Measurements from ENCODE around the gene CD163. TPM values are rescaled to one million over a fixed set of nuclear protein-coding genes. Genes with fewer than 3 reads are reported as not detected.

Gene CD163
- total RNA-seq, 1 experiment from 2014 or later = 0.64 TPM

GRCh38 chr12:7498809-7499208 lies 4.8 kb downstream of the CD163 start:
- ChIA-PET POLR2A (no interaction called here), CTCF (no interaction called here)
- Histone ChIP-seq H3K9me3 (ENCODE audit: control insufficient read depth, insufficient read depth, low read depth, low read length) (no peaks in the 10 kb centered on the region), H3K4me3 (ENCODE audit: low read depth in 2 of 2, low read length in 2 of 2) (no peak overlapping the region), H3K4me1 (ENCODE audit: control insufficient read depth, insufficient read depth, low read length) (no peaks in the 10 kb centered on the region), H3K36me3 (ENCODE audit: control insufficient read depth, insufficient read depth, low read length) (no peaks in the 10 kb centered on the region), H3K27ac (ENCODE audit: low read length) (no peak overlapping the region), H3K27me3 (ENCODE audit: control insufficient read depth, insufficient read depth, low read length) (no peaks in the 10 kb centered on the region)
- BruUV-seq (replicated peaks) = no TSS peak
- intact Hi-C loops (cut with micrococcal nuclease; ENCODE audit: unreplicated experiment) (no loop called here), in situ Hi-C loops (cut with HindIII; ENCODE audit: low pct_unique_long_range_greater_than_20kb, low sequenced_read_pairs) (no loop called here)
- TF ChIP-seq, protein P1, sequence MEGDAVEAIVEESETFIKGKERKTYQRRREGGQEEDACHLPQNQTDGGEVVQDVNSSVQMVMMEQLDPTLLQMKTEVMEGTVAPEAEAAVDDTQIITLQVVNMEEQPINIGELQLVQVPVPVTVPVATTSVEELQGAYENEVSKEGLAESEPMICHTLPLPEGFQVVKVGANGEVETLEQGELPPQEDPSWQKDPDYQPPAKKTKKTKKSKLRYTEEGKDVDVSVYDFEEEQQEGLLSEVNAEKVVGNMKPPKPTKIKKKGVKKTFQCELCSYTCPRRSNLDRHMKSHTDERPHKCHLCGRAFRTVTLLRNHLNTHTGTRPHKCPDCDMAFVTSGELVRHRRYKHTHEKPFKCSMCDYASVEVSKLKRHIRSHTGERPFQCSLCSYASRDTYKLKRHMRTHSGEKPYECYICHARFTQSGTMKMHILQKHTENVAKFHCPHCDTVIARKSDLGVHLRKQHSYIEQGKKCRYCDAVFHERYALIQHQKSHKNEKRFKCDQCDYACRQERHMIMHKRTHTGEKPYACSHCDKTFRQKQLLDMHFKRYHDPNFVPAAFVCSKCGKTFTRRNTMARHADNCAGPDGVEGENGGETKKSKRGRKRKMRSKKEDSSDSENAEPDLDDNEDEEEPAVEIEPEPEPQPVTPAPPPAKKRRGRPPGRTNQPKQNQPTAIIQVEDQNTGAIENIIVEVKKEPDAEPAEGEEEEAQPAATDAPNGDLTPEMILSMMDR (IDR thresholded peaks at IDR 0.05) = no peak
- TF ChIP-seq REST (IDR thresholded peaks at IDR 0.05; ENCODE audit: insufficient read depth in 1 of 2, low read depth in 2 of 2, low read length in 1 of 2) = no peak
- ATAC-seq (no peak), DNase-seq (ENCODE audit: low read depth, low spot score) (no peak)

DNA sequence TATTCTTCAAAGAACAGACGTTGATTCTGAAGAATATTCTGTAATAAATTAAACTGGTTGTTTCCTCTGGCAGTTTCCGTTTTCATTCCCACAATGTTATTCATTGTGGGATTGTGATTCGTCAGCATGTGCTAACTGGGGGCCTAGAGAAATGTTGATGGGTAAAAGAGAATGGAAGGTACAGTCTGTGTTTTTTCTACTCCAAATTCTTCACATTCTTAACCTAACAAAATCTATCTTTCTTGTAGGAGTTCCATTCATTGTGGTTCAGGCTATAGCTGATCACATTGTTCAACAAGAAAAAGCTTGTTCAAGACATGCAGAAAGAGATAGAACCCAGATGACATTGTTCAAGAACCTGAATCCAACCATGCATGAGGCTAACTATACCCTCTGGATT lies 5.9 kb downstream of the CD163 start:
- Histone ChIP-seq H3K4me1 (ENCODE audit: control insufficient read depth, insufficient read depth, low read length) (no peaks in the 10 kb centered on the region), H3K27me3 (ENCODE audit: control insufficient read depth, insufficient read depth, low read length) (no peaks in the 10 kb centered on the region), H3K9me3 (ENCODE audit: control insufficient read depth, insufficient read depth, low read depth, low read length) (no peaks in the 10 kb centered on the region), H3K36me3 (ENCODE audit: control insufficient read depth, insufficient read depth, low read length) (no peaks in the 10 kb centered on the region), H3K27ac (ENCODE audit: low read length) (no peak overlapping the region), H3K4me3 (ENCODE audit: low read depth in 2 of 2, low read length in 2 of 2) (no peak overlapping the region)
- DNase-seq (ENCODE audit: low read depth, low spot score) (no peak), ATAC-seq (no peak)
- intact Hi-C loops (cut with micrococcal nuclease; ENCODE audit: unreplicated experiment) = no loop called here
- in situ Hi-C loops (cut with HindIII; ENCODE audit: low pct_unique_long_range_greater_than_20kb, low sequenced_read_pairs) = no loop called here
- no TSS peak for BruUV-seq (replicated peaks)
- ChIA-PET POLR2A (no interaction called here), CTCF (no interaction called here)
- TF ChIP-seq REST (IDR thresholded peaks at IDR 0.05; ENCODE audit: insufficient read depth in 1 of 2, low read depth in 2 of 2, low read length in 1 of 2) (no peak), SIN3A (IDR thresholded peaks at IDR 0.05; ENCODE audit: borderline replicate concordance, insufficient read depth, low read depth, low read length) (no peak), TCF7L2 (IDR thresholded peaks at IDR 0.05; ENCODE audit: low read depth, low read length) (no peak), POLR2AphosphoS5 (IDR thresholded peaks at IDR 0.05; ENCODE audit: low read depth, low read length) (no peak)
- TF ChIP-seq, protein P1 (IDR thresholded peaks at IDR 0.05) = no peak

Measured in Panc1 (cell line).